Measurements from ENCODE around the gene MYOZ1.
"Not testable (repeated sequence)": the region's sequence is repeated elsewhere in the genome, so short reads cannot be mapped to it uniquely, and the experiment has no call there.

Gene MYOZ1

DNA sequence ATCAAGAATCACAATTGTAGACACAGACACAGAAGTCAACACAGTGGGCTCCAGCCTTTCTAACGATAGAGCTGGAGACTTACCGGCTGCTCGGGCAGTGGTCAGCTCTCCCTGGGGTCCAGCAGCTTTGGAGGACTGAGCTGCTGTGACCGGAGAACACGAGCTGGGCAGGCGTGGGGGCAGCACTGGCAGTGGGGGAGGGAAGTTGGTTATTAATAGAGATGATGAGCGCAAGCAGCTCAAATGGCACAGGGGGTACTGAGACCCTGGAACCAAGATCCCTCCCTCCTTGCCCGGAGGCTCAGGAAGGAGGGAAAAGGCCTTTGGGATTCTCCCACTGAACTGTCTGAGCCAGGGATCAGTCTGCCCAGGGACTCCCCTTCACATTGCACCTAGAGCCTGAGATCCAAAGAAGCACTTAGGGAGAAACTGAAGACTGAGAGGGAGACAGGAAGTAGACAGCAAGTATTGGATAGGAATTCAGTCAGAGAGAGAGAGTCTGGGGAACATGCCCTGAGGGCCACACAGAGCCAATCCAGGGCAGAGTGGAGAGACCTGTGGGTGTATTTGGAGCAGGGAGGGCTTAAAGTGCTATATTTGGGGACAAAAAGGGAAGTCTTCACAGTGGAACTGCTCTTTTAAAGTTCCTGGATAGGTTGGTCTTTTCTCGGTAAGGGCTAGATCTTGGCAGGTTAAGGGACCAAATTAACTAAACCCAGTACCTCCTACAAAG, at the start of gene MYOZ1:
MYOZ1 (minus strand) TSS at position 147 of the 733 bp plus-strand sequence. CDS start 1,457 bp downstream, outside the sequence.
- no peaks in the 10 kb centered on the region for H3K9me3 ChIP-seq (ENCODE audit: control insufficient read depth, insufficient read depth, low read depth, low read length)
- no peaks in the 10 kb centered on the region for H3K27me3 ChIP-seq (ENCODE audit: control insufficient read depth, insufficient read depth, low read length)
- H3K4me3 ChIP-seq (ENCODE audit: low read depth, low read length) = no peak within 1 kb of the TSS
- no peak within 1 kb of the TSS for H3K27ac ChIP-seq (ENCODE audit: low read depth, low read length)
- H3K9ac ChIP-seq (ENCODE audit: low read length) = no peak within 1 kb of the TSS
- H3K4me1 ChIP-seq (ENCODE audit: control insufficient read depth, insufficient read depth, low read length) = peaks cover 10% of the 10 kb centered on the region
- H3K36me3 ChIP-seq (ENCODE audit: control insufficient read depth, insufficient read depth, low read length) = no peaks in the 10 kb centered on the region

DNA sequence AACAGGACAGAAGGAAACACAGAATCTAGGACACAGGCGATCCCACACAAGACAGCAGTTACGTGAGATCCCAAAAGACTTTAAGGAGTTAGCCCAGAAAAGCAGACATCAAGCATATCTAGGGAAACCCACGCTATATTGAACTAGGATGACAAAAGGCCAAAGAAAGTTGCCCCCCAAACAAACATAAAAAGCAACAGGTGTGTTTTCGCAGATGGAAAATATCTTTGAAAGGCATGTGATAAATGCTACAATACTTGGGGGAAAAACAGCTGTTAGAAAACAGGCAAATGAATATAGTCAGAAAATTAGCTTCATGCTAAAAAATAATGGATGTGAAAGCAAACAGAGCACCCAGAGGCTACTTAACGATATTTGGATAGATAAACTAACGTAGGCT, 49.5 kb upstream of the MYOZ1 start:
- not testable (repeated sequence) for H3K36me3 ChIP-seq (ENCODE audit: control insufficient read depth, insufficient read depth, low read length); H3K27ac ChIP-seq (ENCODE audit: low read depth, low read length)

GRCh38 chr10:73689596-73689995, 48.3 kb upstream of the MYOZ1 start:
- not testable (repeated sequence) for H3K9me3 ChIP-seq (ENCODE audit: control insufficient read depth, insufficient read depth, low read depth, low read length); H3K9ac ChIP-seq (ENCODE audit: low read length); H3K36me3 ChIP-seq (ENCODE audit: control insufficient read depth, insufficient read depth, low read length); H3K4me1 ChIP-seq (ENCODE audit: control insufficient read depth, insufficient read depth, low read length); H3K27me3 ChIP-seq (ENCODE audit: control insufficient read depth, insufficient read depth, low read length); H3K4me3 ChIP-seq (ENCODE audit: low read depth, low read length); H3K27ac ChIP-seq (ENCODE audit: low read depth, low read length)

More for the DNA sequence above, 49.5 kb upstream of the MYOZ1 start:
- not testable (repeated sequence) for H3K4me3 ChIP-seq (ENCODE audit: low read depth, low read length); H3K27me3 ChIP-seq (ENCODE audit: control insufficient read depth, insufficient read depth, low read length); H3K9me3 ChIP-seq (ENCODE audit: control insufficient read depth, insufficient read depth, low read depth, low read length); H3K4me1 ChIP-seq (ENCODE audit: control insufficient read depth, insufficient read depth, low read length); H3K9ac ChIP-seq (ENCODE audit: low read length)

GRCh38 chr10:73687641-73688040, 46.4 kb upstream of the MYOZ1 start:
- H3K9me3 ChIP-seq (ENCODE audit: control insufficient read depth, insufficient read depth, low read depth, low read length); H3K4me1 ChIP-seq (ENCODE audit: control insufficient read depth, insufficient read depth, low read length); H3K4me3 ChIP-seq (ENCODE audit: low read depth, low read length); H3K27ac ChIP-seq (ENCODE audit: low read depth, low read length); H3K27me3 ChIP-seq (ENCODE audit: control insufficient read depth, insufficient read depth, low read length); H3K9ac ChIP-seq (ENCODE audit: low read length); H3K36me3 ChIP-seq (ENCODE audit: control insufficient read depth, insufficient read depth, low read length): not testable (repeated sequence)

DNA sequence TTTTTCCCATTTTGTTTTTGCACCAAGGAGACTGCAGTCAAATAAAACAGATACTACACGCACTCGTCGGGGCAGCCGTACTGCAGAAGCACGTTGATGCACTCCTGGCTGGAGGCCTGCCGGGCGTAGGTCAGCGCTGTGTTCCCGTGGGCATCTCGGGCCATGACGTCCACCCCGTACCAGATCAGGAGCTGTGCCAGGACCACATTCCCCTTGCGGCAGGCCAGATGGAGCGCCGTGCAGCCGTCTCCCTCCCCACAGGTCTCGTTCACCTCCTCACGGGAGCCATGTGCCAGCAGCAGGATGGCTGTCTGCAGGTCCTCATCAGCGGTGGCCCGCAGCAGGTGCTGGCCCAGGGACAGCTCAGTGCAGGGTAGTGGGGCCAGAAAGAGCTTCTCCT, 33.3 kb upstream of the MYOZ1 start:
- not testable (repeated sequence) for H3K36me3 ChIP-seq (ENCODE audit: control insufficient read depth, insufficient read depth, low read length); H3K27me3 ChIP-seq (ENCODE audit: control insufficient read depth, insufficient read depth, low read length); H3K27ac ChIP-seq (ENCODE audit: low read depth, low read length); H3K9me3 ChIP-seq (ENCODE audit: control insufficient read depth, insufficient read depth, low read depth, low read length); H3K4me3 ChIP-seq (ENCODE audit: low read depth, low read length); H3K9ac ChIP-seq (ENCODE audit: low read length); H3K4me1 ChIP-seq (ENCODE audit: control insufficient read depth, insufficient read depth, low read length)

- not testable (repeated sequence) for H3K36me3 ChIP-seq (ENCODE audit: control insufficient read depth, insufficient read depth, low read length); H3K9me3 ChIP-seq (ENCODE audit: control insufficient read depth, insufficient read depth, low read depth, low read length); H3K27me3 ChIP-seq (ENCODE audit: control insufficient read depth, insufficient read depth, low read length); H3K9ac ChIP-seq (ENCODE audit: low read length); H3K4me3 ChIP-seq (ENCODE audit: low read depth, low read length); H3K4me1 ChIP-seq (ENCODE audit: control insufficient read depth, insufficient read depth, low read length); H3K27ac ChIP-seq (ENCODE audit: low read depth, low read length)
Measured at GRCh38 chr10:73668378-73668777, 27.1 kb upstream of the MYOZ1 start.

DNA sequence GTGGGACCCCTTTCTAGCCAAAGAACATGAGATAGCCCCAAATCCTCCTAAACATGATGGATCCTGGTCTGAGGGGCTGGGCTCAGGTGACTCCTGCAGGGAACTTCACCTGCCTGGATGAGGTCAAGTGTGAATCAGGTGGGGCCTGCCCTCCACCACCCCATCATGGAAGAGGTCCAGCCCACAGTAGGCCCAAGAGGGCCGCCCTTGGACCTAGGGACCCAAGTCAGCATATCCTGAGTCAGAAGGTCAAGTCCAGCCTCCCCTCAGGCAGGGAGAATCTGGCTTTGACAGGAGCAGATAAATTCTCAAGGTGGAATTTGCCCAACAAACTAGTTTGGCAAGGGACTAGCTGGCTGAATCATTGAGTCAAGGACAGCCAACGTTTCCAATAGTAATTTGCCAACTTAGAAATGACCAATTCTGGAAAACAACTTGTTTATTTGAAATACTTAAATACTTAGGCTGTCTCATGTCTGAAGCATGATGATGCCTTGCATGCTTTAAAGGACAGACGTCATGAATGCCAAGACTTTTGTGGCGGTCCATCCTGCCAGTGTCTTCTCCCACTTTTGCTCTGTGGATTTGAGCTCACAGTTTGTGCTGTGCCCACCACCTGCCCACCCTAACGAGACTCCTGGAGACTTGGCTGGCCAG, 25.0 kb upstream of the MYOZ1 start:
- H3K4me1 ChIP-seq (ENCODE audit: control insufficient read depth, insufficient read depth, low read length); H3K27ac ChIP-seq (ENCODE audit: low read depth, low read length); H3K36me3 ChIP-seq (ENCODE audit: control insufficient read depth, insufficient read depth, low read length); H3K9me3 ChIP-seq (ENCODE audit: control insufficient read depth, insufficient read depth, low read depth, low read length); H3K27me3 ChIP-seq (ENCODE audit: control insufficient read depth, insufficient read depth, low read length); H3K4me3 ChIP-seq (ENCODE audit: low read depth, low read length); H3K9ac ChIP-seq (ENCODE audit: low read length): not testable (repeated sequence)

GRCh38 chr10:73665581-73665980, 24.3 kb upstream of the MYOZ1 start:
- not testable (repeated sequence) for H3K27ac ChIP-seq (ENCODE audit: low read depth, low read length)

DNA sequence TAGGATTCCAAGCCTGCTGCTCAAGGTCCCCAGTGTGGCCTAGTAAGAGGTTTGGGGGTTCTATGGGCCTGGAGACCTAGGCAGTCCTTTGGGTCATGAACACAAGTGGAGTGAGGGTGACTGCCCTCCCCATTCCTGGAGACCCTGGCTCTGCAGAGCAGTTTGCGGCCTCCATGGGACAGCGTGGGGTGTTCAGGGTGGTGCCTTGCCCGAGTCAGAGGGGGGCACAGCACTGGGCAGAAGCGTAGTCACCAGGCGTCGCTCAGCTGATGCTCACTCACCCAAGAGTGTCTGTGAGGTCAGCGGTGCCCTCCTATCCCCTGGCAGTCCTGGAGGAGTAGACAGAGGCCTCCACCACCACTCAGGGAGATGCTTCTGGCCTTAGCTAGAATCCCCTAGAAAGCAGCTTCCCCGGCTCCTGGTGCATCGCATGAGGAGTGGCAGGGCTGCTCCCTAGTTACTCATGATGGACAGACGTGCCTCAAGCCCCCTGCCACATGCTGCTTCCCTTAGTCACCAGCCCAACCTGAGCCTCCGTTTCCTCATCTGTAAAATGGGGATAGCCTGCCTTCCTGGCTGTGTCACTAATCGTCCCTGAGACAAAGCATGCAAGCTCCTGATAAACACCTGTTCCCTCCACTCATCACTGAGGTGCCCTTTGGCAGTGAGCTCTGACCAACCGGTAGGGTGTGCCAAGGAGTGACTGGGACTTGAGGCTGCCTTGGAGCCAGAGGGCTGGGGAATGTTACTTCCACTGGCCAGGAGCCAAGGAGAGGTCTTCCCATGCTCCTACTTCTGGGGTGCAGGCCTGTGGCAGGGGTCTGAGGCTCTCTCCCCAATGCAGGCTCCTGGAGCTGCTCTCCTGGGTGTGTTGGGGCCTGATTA, 23.1 kb upstream of the MYOZ1 start:
- not testable (repeated sequence) for H3K9me3 ChIP-seq (ENCODE audit: control insufficient read depth, insufficient read depth, low read depth, low read length); H3K4me1 ChIP-seq (ENCODE audit: control insufficient read depth, insufficient read depth, low read length); H3K9ac ChIP-seq (ENCODE audit: low read length); H3K4me3 ChIP-seq (ENCODE audit: low read depth, low read length); H3K27me3 ChIP-seq (ENCODE audit: control insufficient read depth, insufficient read depth, low read length); H3K36me3 ChIP-seq (ENCODE audit: control insufficient read depth, insufficient read depth, low read length); H3K27ac ChIP-seq (ENCODE audit: low read depth, low read length)

More at GRCh38 chr10:73665581-73665980, 24.3 kb upstream of the MYOZ1 start:
- not testable (repeated sequence) for H3K9ac ChIP-seq (ENCODE audit: low read length); H3K4me3 ChIP-seq (ENCODE audit: low read depth, low read length); H3K9me3 ChIP-seq (ENCODE audit: control insufficient read depth, insufficient read depth, low read depth, low read length); H3K27me3 ChIP-seq (ENCODE audit: control insufficient read depth, insufficient read depth, low read length); H3K4me1 ChIP-seq (ENCODE audit: control insufficient read depth, insufficient read depth, low read length); H3K36me3 ChIP-seq (ENCODE audit: control insufficient read depth, insufficient read depth, low read length)

- not testable (repeated sequence) for H3K36me3 ChIP-seq (ENCODE audit: control insufficient read depth, insufficient read depth, low read length); H3K27me3 ChIP-seq (ENCODE audit: control insufficient read depth, insufficient read depth, low read length); H3K4me1 ChIP-seq (ENCODE audit: control insufficient read depth, insufficient read depth, low read length); H3K4me3 ChIP-seq (ENCODE audit: low read depth, low read length); H3K9ac ChIP-seq (ENCODE audit: low read length); H3K9me3 ChIP-seq (ENCODE audit: control insufficient read depth, insufficient read depth, low read depth, low read length); H3K27ac ChIP-seq (ENCODE audit: low read depth, low read length)
Measured at GRCh38 chr10:73663621-73664020, 22.3 kb upstream of the MYOZ1 start.

GRCh38 chr10:73662705-73663104, 21.4 kb upstream of the MYOZ1 start:
- H3K9me3 ChIP-seq (ENCODE audit: control insufficient read depth, insufficient read depth, low read depth, low read length); H3K9ac ChIP-seq (ENCODE audit: low read length); H3K4me1 ChIP-seq (ENCODE audit: control insufficient read depth, insufficient read depth, low read length); H3K27ac ChIP-seq (ENCODE audit: low read depth, low read length); H3K27me3 ChIP-seq (ENCODE audit: control insufficient read depth, insufficient read depth, low read length); H3K36me3 ChIP-seq (ENCODE audit: control insufficient read depth, insufficient read depth, low read length); H3K4me3 ChIP-seq (ENCODE audit: low read depth, low read length): not testable (repeated sequence)
